DND-41 (cell line): ENCODE data around the gene SELENOW.
A peak's percentile ranks its signal among the peaks of the same experiment; 100 is the strongest.

Experiments used
- ATAC-seq: fragments of 200-7000 bp; cut with Tn5 transposase; 3 replicates; pipeline ENCODE4 v1.9.1; 2021; ENCODE audit warnings: low read depth; ENCODE audit not compliant: insufficient read depth
- DNase-seq: peaks from one replicate; pipeline ENCODE4 v3.0.0-alpha.2; 2020
- H2AFZ ChIP-seq: 2 replicates; pipeline ENCODE4 v1.6.0; 2012; ENCODE audit warnings: low read depth, low read length
- H3K27ac ChIP-seq: 2 replicates; pipeline ENCODE4 v1.5.1; 2012; ENCODE audit warnings: low read length, inconsistent platforms
- H3K27me3 ChIP-seq: fragments of 200-600 bp; sonication (generic); 2 replicates; pipeline ENCODE4 v1.6.0; 2012; ENCODE audit warnings: low read length, mild to moderate bottlenecking, inconsistent platforms; ENCODE audit not compliant: insufficient read depth, poor library complexity
- H3K36me3 ChIP-seq: 2 replicates; pipeline ENCODE4 v1.5.1; 2012; ENCODE audit warnings: low read length, inconsistent platforms; ENCODE audit not compliant: insufficient read depth
- H3K4me1 ChIP-seq: 2 replicates; pipeline ENCODE4 v1.5.1; 2012; ENCODE audit warnings: mild to moderate bottlenecking, low read length; ENCODE audit not compliant: insufficient read depth
- H3K4me2 ChIP-seq: 2 replicates; pipeline ENCODE4 v1.6.0; 2012; ENCODE audit warnings: mild to moderate bottlenecking, moderate library complexity, low read length, inconsistent platforms; ENCODE audit not compliant: insufficient read depth
- H3K4me3 ChIP-seq, 2 experiments: fragments of 200-600 bp in 1 of 2; shearing (Covaris generic) in 1 of 2; 2 replicates each; pipeline ENCODE4 v1.5.1; 2012 to 2016; ENCODE audit warnings: inconsistent platforms in 2 of 2, low read length in 2 of 2, mild to moderate bottlenecking in 2 of 2, low read depth in 1 of 2, moderate library complexity in 1 of 2
- H3K79me2 ChIP-seq: 2 replicates; pipeline ENCODE4 v1.6.0; 2012; ENCODE audit warnings: low read length, inconsistent platforms; ENCODE audit not compliant: insufficient read depth
- H3K9ac ChIP-seq: 2 replicates; pipeline ENCODE4 v1.6.0; 2012; ENCODE audit warnings: low read depth, mild to moderate bottlenecking, inconsistent platforms, low read length, moderate library complexity
- H3K9me3 ChIP-seq: 2 replicates; pipeline ENCODE4 v1.5.1; 2012; ENCODE audit warnings: low read length, moderate library complexity, mild to moderate bottlenecking, inconsistent platforms; ENCODE audit not compliant: insufficient read depth, severe bottlenecking
- H4K20me1 ChIP-seq: 2 replicates; pipeline ENCODE4 v1.6.0; 2012; ENCODE audit warnings: low read length; ENCODE audit not compliant: insufficient read depth
- EZH2 ChIP-seq: IDR thresholded peaks from 3 replicates; pipeline ENCODE4 v1.6.1; 2012; ENCODE audit warnings: borderline replicate concordance, low read depth, mild to moderate bottlenecking, moderate library complexity, low read length, inconsistent platforms; ENCODE audit not compliant: severe bottlenecking
- TF ChIP-seq, protein P1 (sequence below): IDR thresholded peaks from 2 replicates; pipeline ENCODE4 v1.5.1; 2012; ENCODE audit warnings: borderline replicate concordance, low read length, moderate library complexity, mild to moderate bottlenecking; ENCODE audit not compliant: poor library complexity, severe bottlenecking; ENCODE audit errors: extremely low read depth

The SELENOW gene

DNA sequence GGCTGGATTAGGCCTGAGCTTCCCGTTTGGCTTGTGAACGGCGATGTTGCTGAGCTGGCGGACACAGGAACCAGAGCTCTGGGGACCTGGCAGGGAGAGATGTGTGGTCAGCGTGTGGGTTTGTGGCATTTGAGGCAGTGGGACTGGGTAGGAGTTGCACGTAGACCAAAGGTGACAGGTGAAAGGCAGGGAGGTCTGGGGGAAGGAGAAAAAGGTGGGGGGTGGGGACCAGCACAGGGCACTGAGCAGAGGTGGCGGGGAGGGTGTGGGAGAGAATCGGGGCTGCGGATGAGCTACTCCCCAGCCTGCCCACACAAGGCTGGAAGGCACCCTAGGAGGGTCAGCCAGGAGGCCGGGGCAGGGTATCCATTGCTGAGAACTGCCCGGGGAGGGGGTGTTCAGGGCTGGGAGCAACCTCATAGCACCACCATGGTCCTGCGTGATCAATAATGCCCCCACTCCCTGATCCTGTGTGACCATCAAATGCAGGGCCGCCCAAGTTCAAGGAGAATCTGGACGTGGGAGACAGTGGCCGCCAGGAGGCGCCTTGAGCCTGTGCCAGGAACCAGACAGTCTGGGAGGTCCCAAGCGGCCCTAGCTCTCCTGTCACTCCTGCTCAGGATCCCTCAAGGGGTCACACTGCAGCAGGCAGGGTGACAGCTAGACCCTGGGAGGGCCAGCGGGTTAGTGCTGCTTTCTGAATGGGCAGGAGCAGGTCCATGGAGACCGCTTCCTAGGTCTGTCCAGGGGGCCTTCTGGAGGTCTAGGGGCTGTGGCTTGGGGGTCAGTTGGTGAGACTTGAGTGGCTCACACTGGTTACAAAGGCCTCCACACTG lies 12.8 kb upstream of the SELENOW start:
- H3K79me2 ChIP-seq, result no peaks in the 10 kb centered on the region
- no peaks in the 10 kb centered on the region; the same call in 1 of the 2 replicates for H4K20me1 ChIP-seq
- DNase-seq (peak; percentile 50), ATAC-seq (peak; percentile 76)
- no peaks in the 10 kb centered on the region for H3K4me1 ChIP-seq
- no peak overlapping the region for H3K9ac ChIP-seq
- no peaks in the 10 kb centered on the region for H3K9me3 ChIP-seq
- peaks cover 4% of the 10 kb centered on the region for H3K27me3 ChIP-seq
- H3K36me3 ChIP-seq, result no peaks in the 10 kb centered on the region
- TF ChIP-seq EZH2, result no peak
- TF ChIP-seq, protein P1, sequence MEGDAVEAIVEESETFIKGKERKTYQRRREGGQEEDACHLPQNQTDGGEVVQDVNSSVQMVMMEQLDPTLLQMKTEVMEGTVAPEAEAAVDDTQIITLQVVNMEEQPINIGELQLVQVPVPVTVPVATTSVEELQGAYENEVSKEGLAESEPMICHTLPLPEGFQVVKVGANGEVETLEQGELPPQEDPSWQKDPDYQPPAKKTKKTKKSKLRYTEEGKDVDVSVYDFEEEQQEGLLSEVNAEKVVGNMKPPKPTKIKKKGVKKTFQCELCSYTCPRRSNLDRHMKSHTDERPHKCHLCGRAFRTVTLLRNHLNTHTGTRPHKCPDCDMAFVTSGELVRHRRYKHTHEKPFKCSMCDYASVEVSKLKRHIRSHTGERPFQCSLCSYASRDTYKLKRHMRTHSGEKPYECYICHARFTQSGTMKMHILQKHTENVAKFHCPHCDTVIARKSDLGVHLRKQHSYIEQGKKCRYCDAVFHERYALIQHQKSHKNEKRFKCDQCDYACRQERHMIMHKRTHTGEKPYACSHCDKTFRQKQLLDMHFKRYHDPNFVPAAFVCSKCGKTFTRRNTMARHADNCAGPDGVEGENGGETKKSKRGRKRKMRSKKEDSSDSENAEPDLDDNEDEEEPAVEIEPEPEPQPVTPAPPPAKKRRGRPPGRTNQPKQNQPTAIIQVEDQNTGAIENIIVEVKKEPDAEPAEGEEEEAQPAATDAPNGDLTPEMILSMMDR, result peak; percentile 67
- no peak overlapping the region for H3K4me3 ChIP-seq
- no peak overlapping the region for H3K27ac ChIP-seq
- H2AFZ ChIP-seq, result no peak overlapping the region
- no peak overlapping the region for H3K4me2 ChIP-seq

DNA sequence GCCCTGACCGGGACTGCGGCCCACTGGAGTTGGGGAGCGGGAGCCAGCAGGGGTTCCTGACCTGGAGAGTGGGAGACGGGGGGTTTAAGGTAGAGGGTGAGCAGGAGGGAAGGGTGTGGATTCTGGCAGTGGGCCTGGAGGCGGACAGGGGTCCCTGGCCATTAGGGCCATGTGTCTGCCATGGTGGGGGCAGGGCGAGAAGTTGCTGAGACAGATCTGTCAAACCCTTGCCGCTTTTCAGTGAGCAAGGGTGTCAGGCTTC lies 12.2 kb upstream of the SELENOW start:
- DNase-seq (no peak), ATAC-seq (no peak)
- Histone ChIP-seq H3K79me2 (no peaks in the 10 kb centered on the region), H3K27me3 (peaks cover 4% of the 10 kb centered on the region), H3K27ac (no peak overlapping the region), H3K4me2 (no peak overlapping the region), H3K36me3 (no peaks in the 10 kb centered on the region), H2AFZ (no peak overlapping the region), H3K9me3 (no peaks in the 10 kb centered on the region), H4K20me1 (no peaks in the 10 kb centered on the region; the same call in 1 of the 2 replicates), H3K9ac (no peak overlapping the region), H3K4me1 (no peaks in the 10 kb centered on the region), H3K4me3 (no peak overlapping the region)
- TF ChIP-seq, protein P1, result no peak
- TF ChIP-seq EZH2, result no peak

DNA sequence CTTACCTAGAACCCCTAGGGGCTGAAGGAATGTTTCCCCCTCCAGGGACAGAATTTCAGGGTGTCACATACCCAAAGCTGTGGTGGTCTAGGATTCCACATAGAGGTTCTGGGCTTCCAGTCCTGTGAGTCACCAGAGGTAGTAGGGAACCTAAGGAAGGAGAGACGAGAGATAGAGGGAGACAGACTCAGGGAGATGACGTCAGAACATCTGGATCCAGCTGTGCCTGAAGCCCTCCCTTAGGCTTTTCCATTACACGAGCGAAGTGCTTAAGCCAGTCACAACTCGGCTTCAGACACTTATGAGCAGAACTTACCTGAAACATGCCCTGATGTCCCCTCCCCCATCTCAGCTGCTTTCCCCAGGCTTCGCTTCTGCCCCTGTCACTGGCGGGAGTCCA lies 11.8 kb upstream of the SELENOW start:
- Histone ChIP-seq H2AFZ (no peak overlapping the region), H3K9me3 (no peaks in the 10 kb centered on the region), H3K4me2 (no peak overlapping the region), H3K27ac (no peak overlapping the region), H3K4me1 (no peaks in the 10 kb centered on the region), H4K20me1 (no peaks in the 10 kb centered on the region; the same call in 1 of the 2 replicates), H3K36me3 (no peaks in the 10 kb centered on the region), H3K79me2 (no peaks in the 10 kb centered on the region), H3K4me3 (no peak overlapping the region), H3K9ac (no peak overlapping the region), H3K27me3 (peaks cover 4% of the 10 kb centered on the region)
- ATAC-seq, result no peak
- no peak for DNase-seq
- no peak for TF ChIP-seq EZH2
- TF ChIP-seq, protein P1, result no peak

DNA sequence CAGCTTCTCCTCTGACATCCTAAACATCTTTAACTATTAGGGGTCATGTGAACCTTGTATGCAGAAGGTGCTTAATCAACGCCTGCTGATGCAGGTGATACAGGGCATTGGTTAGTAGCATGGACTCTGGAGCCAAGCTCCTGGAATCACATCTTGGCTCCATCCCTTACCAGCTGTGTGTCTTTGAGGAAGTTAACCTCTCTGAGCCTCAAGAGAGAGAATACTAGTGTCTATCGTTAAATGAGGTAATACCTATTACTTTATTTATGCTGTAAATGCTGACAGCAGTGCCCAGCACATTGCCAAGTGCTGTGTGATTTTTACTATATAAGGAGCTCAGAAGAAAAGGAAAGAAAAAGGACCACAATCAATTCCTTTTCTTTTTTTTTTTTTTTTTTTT lies 11.2 kb upstream of the SELENOW start:
- Histone ChIP-seq H3K9me3 (no peaks in the 10 kb centered on the region), H3K4me2 (no peak overlapping the region), H3K36me3 (no peaks in the 10 kb centered on the region), H3K79me2 (no peaks in the 10 kb centered on the region), H4K20me1 (no peaks in the 10 kb centered on the region; the same call in 1 of the 2 replicates), H2AFZ (no peak overlapping the region), H3K9ac (no peak overlapping the region), H3K4me1 (no peaks in the 10 kb centered on the region), H3K4me3 (no peak overlapping the region), H3K27me3 (peaks cover 4% of the 10 kb centered on the region), H3K27ac (no peak overlapping the region)
- DNase-seq (no peak), ATAC-seq (no peak)
- no peak for TF ChIP-seq EZH2
- TF ChIP-seq, protein P1, result no peak
